ENCODE data around the gene GNB1L. TPM values are rescaled to one million over a fixed set of nuclear protein-coding genes. Genes with fewer than 3 reads are reported as not detected.

The GNB1L gene
- polyA plus RNA-seq, 1 donor = 4.2 TPM

GRCh38 chr22:19762568-19763457, 91.9 kb downstream of the GNB1L start:
- no peak for DNase-seq

GRCh38 chr22:19761725-19762567, 92.7 kb downstream of the GNB1L start:
- DNase-seq = no peak

GRCh38 chr22:19760951-19761724, 93.5 kb downstream of the GNB1L start:
- DNase-seq = no peak

- DNase-seq = no peak
Measured at GRCh38 chr22:19760058-19760950, 94.4 kb downstream of the GNB1L start, which contains the start of gene TBX1. TSS of gene TBX1 (plus strand) at chr22:19760778. CDS start at chr22:19760844, 66 bp downstream.

- no peak for DNase-seq
Measured at GRCh38 chr22:19759427-19760057, 95.1 kb downstream of the GNB1L start.

- DNase-seq = no peak
Measured at GRCh38 chr22:19758896-19759426, 95.7 kb downstream of the GNB1L start.

- DNase-seq = no peak
Measured at GRCh38 chr22:19757985-19758895, 96.4 kb downstream of the GNB1L start.

GRCh38 chr22:19757140-19757984, 97.3 kb downstream of the GNB1L start:
- DNase-seq = no peak

GRCh38 chr22:19756288-19757128, 98.2 kb downstream of the GNB1L start:
- no peak for DNase-seq

GRCh38 chr22:19755722-19756287, 98.9 kb downstream of the GNB1L start:
- no peak for DNase-seq

GRCh38 chr22:19755145-19755710, 99.4 kb downstream of the GNB1L start:
- no peak for DNase-seq

GRCh38 chr22:19754701-19755144, 100.0 kb downstream of the GNB1L start:
- DNase-seq = no peak

GRCh38 chr22:19753996-19754700, 100.5 kb downstream of the GNB1L start:
- DNase-seq = no peak

GRCh38 chr22:19753090-19753842, 101.4 kb downstream of the GNB1L start:
- no peak for DNase-seq

Data from left kidney (tissue), 2 donors.